SU-DHL-6 (cell line): Measurements from ENCODE around the gene PKLR.

ENCODE experiments used
- EZH2phosphoT487 ChIP-seq: fragments of 200-600 bp; sonication (generic), shearing (Covaris generic); conservative IDR thresholded peaks from 2 replicates; pipeline ENCODE4 v1.6.1; 2018; ENCODE audit warnings: mild to moderate bottlenecking, antibody characterized with exemption, low read length, moderate library complexity, mixed read lengths
- TF ChIP-seq, protein P1 (sequence below): fragments of 200-600 bp; sonication (generic); IDR thresholded peaks from one replicate; pipeline ENCODE4 v1.5.1; 2017; ENCODE audit warnings: antibody characterized with exemption, mild to moderate bottlenecking, low read length, moderate library complexity; ENCODE audit not compliant: insufficient read depth, poor library complexity, severe bottlenecking

DNA sequence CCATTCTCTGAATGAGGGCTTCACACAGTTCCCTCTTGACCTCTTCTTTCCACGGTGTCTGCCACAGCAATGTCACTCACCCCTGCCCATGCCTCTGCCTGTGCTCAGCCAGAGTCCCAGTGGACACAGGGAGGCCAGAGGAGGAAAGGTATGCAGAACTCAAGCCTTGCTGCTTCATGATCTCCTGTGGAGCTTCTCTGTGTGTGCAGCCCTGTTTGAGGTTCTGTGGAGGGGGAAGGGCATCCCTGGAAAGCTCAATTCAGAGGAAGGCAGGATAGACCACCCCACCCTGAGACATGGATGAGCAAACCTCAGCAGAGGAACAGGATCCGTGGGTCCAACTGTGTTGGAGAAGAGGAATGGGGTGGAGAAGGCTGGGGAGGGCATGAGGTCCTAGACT lies 22.0 kb downstream of the PKLR start:
- TF ChIP-seq, protein P1, sequence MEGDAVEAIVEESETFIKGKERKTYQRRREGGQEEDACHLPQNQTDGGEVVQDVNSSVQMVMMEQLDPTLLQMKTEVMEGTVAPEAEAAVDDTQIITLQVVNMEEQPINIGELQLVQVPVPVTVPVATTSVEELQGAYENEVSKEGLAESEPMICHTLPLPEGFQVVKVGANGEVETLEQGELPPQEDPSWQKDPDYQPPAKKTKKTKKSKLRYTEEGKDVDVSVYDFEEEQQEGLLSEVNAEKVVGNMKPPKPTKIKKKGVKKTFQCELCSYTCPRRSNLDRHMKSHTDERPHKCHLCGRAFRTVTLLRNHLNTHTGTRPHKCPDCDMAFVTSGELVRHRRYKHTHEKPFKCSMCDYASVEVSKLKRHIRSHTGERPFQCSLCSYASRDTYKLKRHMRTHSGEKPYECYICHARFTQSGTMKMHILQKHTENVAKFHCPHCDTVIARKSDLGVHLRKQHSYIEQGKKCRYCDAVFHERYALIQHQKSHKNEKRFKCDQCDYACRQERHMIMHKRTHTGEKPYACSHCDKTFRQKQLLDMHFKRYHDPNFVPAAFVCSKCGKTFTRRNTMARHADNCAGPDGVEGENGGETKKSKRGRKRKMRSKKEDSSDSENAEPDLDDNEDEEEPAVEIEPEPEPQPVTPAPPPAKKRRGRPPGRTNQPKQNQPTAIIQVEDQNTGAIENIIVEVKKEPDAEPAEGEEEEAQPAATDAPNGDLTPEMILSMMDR = no peak
- no peak for TF ChIP-seq EZH2phosphoT487
